Loucy (cell line): ENCODE results near the gene SGCA.

Source experiments
- H2AFZ ChIP-seq: fragments of 200-600 bp; sonication (generic); 2 replicates; pipeline ENCODE4 v1.6.0; 2016; ENCODE audit warnings: antibody characterized with exemption, mild to moderate bottlenecking, low read length, moderate library complexity
- H3F3A ChIP-seq: fragments of 200-600 bp; 2 replicates; pipeline ENCODE4 v1.6.0; 2016; ENCODE audit warnings: antibody characterized with exemption, low read depth, mild to moderate bottlenecking
- H3K27me3 ChIP-seq: fragments of 200-600 bp; sonication (generic); 2 replicates; pipeline ENCODE4 v1.6.1; 2014; ENCODE audit warnings: low read length, mild to moderate bottlenecking; ENCODE audit not compliant: insufficient read depth, poor library complexity, severe bottlenecking
- H3K36me3 ChIP-seq: fragments of 200-600 bp; sonication (generic); 2 replicates; pipeline ENCODE4 v1.6.1; 2016; ENCODE audit warnings: low read length; ENCODE audit not compliant: insufficient read depth
- H3K4me1 ChIP-seq: fragments of 200-600 bp; sonication (generic); 2 replicates; pipeline ENCODE4 v1.5.1; 2014; ENCODE audit warnings: low read length, mild to moderate bottlenecking; ENCODE audit not compliant: insufficient read depth, poor library complexity, severe bottlenecking
- H3K4me2 ChIP-seq: fragments of 200-600 bp; sonication (generic); 2 replicates; pipeline ENCODE4 v1.6.0; 2014; ENCODE audit warnings: antibody characterized with exemption, low read length, low read depth, mild to moderate bottlenecking; ENCODE audit not compliant: poor library complexity, severe bottlenecking
- H3K4me3 ChIP-seq: fragments of 200-600 bp; sonication (generic); 2 replicates; pipeline ENCODE4 v1.5.1; 2014; ENCODE audit warnings: low read length, mild to moderate bottlenecking, mixed read lengths; ENCODE audit not compliant: poor library complexity, severe bottlenecking
- H3K79me2 ChIP-seq: fragments of 200-600 bp; sonication (generic); 2 replicates; pipeline ENCODE4 v1.6.1; 2014; ENCODE audit warnings: low read length; ENCODE audit not compliant: insufficient read depth
- H3K9ac ChIP-seq: fragments of 200-600 bp; sonication (generic); 2 replicates; pipeline ENCODE4 v1.6.0; 2014; ENCODE audit warnings: mild to moderate bottlenecking, low read depth, low read length, moderate library complexity; ENCODE audit not compliant: poor library complexity, severe bottlenecking
- H3K9me2 ChIP-seq: fragments of 200-600 bp; sonication (generic); replicated peaks from 2 replicates; pipeline ENCODE4 v1.6.1; 2016; ENCODE audit warnings: low read depth, low read length, mixed read lengths
- H3K9me3 ChIP-seq: fragments of 200-600 bp; sonication (generic); 2 replicates; pipeline ENCODE4 v1.6.1; 2014; ENCODE audit warnings: mild to moderate bottlenecking, antibody characterized with exemption, low read length, low read depth; ENCODE audit not compliant: insufficient read depth
- H4K20me1 ChIP-seq: fragments of 200-600 bp; sonication (generic); 2 replicates; pipeline ENCODE4 v1.6.0; 2014; ENCODE audit warnings: antibody characterized with exemption, low read length, mild to moderate bottlenecking; ENCODE audit not compliant: insufficient read depth, poor library complexity, severe bottlenecking
- CTCF ChIP-seq: fragments of 200-600 bp; sonication (generic); conservative IDR thresholded peaks from 2 replicates; pipeline ENCODE4 v1.5.1; 2014; ENCODE audit warnings: mild to moderate bottlenecking, antibody characterized with exemption, low read length
- EZH2phosphoT487 ChIP-seq: fragments of 200-600 bp; IDR thresholded peaks from 2 replicates; pipeline ENCODE4 v1.6.1; 2018; ENCODE audit warnings: antibody characterized with exemption, mild to moderate bottlenecking, moderate library complexity, borderline replicate concordance

Gene SGCA

GRCh38 chr17:50203086-50203485, 37.3 kb downstream of the SGCA start:
- Histone ChIP-seq H2AFZ (no peak overlapping the region), H3K27me3 (no peaks in the 10 kb centered on the region), H3K79me2 (no peaks in the 10 kb centered on the region), H4K20me1 (no peaks in the 10 kb centered on the region), H3K4me2 (no peak overlapping the region), H3K9ac (no peak overlapping the region), H3F3A (no peaks in the 10 kb centered on the region), H3K4me3 (no peak overlapping the region), H3K36me3 (no peaks in the 10 kb centered on the region), H3K9me2 (no peaks in the 10 kb centered on the region), H3K9me3 (no peaks in the 10 kb centered on the region), H3K4me1 (peaks cover 8% of the 10 kb centered on the region)
- TF ChIP-seq CTCF (no peak), EZH2phosphoT487 (no peak)

GRCh38 chr17:50203604-50204345, 38.0 kb downstream of the SGCA start:
- Histone ChIP-seq H3K4me2 (no peak overlapping the region), H3K9me2 (no peaks in the 10 kb centered on the region), H4K20me1 (no peaks in the 10 kb centered on the region), H3K4me1 (peaks cover 8% of the 10 kb centered on the region), H3K79me2 (no peaks in the 10 kb centered on the region), H3K9ac (no peak overlapping the region), H3F3A (no peaks in the 10 kb centered on the region), H3K36me3 (no peaks in the 10 kb centered on the region), H2AFZ (no peak overlapping the region), H3K4me3 (no peak overlapping the region), H3K9me3 (no peaks in the 10 kb centered on the region), H3K27me3 (no peaks in the 10 kb centered on the region)
- TF ChIP-seq CTCF: no peak

- Histone ChIP-seq H3F3A (no peaks in the 10 kb centered on the region), H3K9ac (no peak overlapping the region), H4K20me1 (no peaks in the 10 kb centered on the region), H3K9me2 (no peaks in the 10 kb centered on the region), H3K36me3 (no peaks in the 10 kb centered on the region), H3K79me2 (no peaks in the 10 kb centered on the region), H3K4me2 (no peak overlapping the region), H3K4me3 (no peak overlapping the region), H3K4me1 (peaks cover 8% of the 10 kb centered on the region), H2AFZ (no peak overlapping the region), H3K9me3 (no peaks in the 10 kb centered on the region), H3K27me3 (no peaks in the 10 kb centered on the region)
- TF ChIP-seq EZH2phosphoT487 (no peak), CTCF (no peak)
Measured at GRCh38 chr17:50204431-50204830, 38.6 kb downstream of the SGCA start.
